Measurements from ENCODE around the gene NLRP11. TPM values are rescaled to one million over a fixed set of nuclear protein-coding genes. Genes with fewer than 3 reads are reported as not detected.

NLRP11 gene
- not detected in 2 replicates for total RNA-seq

GRCh38 chr19:55831846-55832245 lies at the start of gene NLRP11:
Gene NLRP11, minus strand, starts transcription at chr19:55831999. Its CDS starts 13,825 bp downstream, at chr19:55818174.

DNA sequence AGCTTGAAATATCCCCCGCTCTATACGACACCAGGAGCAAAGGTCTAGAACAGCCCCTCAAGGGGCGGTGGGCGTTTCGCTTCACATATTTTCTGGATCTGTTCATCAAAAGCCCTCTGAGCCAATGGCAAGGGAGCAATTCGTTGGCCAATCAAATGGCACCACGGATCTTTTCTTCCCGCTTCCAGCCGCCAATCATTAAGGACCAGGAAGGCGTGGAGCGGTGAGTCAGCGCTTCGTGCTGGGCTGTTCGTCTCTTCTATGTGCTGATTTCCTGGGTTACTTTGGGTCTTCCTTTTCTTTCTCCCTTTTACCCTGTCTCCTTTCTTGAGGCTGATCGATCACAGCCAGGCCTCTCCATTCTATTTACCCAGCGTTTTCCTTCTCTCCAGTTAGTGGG lies 4.5 kb upstream of the NLRP11 start, which contains the start of gene NLRP4:
Gene NLRP4 (plus strand): TSS at position 201 of the 400 bp plus-strand sequence. CDS start 15,541 bp downstream, outside the sequence.

GRCh38 chr19:55768818-55769217 lies 63.0 kb downstream of the NLRP11 start, which contains the start of gene RFPL4AL1:
Gene RFPL4AL1, plus strand, starts transcription at chr19:55769118. Its CDS starts 2,687 bp downstream, at chr19:55771805.

GRCh38 chr19:55758797-55759196 lies 73.0 kb downstream of the NLRP11 start, which contains the start of gene RFPL4A:
Gene RFPL4A, plus strand, starts transcription at chr19:55759097. Its CDS starts 2,704 bp downstream, at chr19:55761801.

GRCh38 chr19:55738302-55738701 lies 93.5 kb downstream of the NLRP11 start, which contains the start of gene NLRP9:
Gene NLRP9, minus strand, starts transcription at chr19:55738402. Its CDS starts 28 bp downstream, at chr19:55738374.

Other genes with a start within 250 kb of the NLRP11 start
- 3.2 and 4.2 TPM in 2 replicates for gene FIZ1, start 232.5 kb downstream of the NLRP11 start, total RNA-seq
- gene ZNF524, start 231.7 kb downstream of the NLRP11 start, total RNA-seq = 7.2 and 9.0 TPM in 2 replicates
- 1.6 and 1.8 TPM in 2 replicates for gene ZNF865, start 226.4 kb downstream of the NLRP11 start, total RNA-seq
- 2.0 and 2.4 TPM in 2 replicates for gene ZNF784, start 207.4 kb downstream of the NLRP11 start, total RNA-seq
- 5.1 and 6.7 TPM in 2 replicates for gene ZNF580, start 191.0 kb downstream of the NLRP11 start, total RNA-seq
- gene ZNF581, start 188.3 kb downstream of the NLRP11 start, total RNA-seq = 16.4 and 16.7 TPM in 2 replicates
- 8.0 and 8.5 TPM in 2 replicates for gene CCDC106, start 183.8 kb downstream of the NLRP11 start, total RNA-seq
- 171 and 192 TPM in 2 replicates for gene U2AF2, start 177.0 kb downstream of the NLRP11 start, total RNA-seq
- gene EPN1, start 156.8 kb downstream of the NLRP11 start, total RNA-seq = 74.6 and 86.4 TPM in 2 replicates
- gene NLRP9, start 93.6 kb downstream of the NLRP11 start, total RNA-seq = not detected in 2 replicates
- gene RFPL4A, start 72.9 kb downstream of the NLRP11 start, total RNA-seq = not detected in 2 replicates
- gene RFPL4AL1, start 62.9 kb downstream of the NLRP11 start, total RNA-seq = 0.13 TPM in 1 of 2 replicates, not detected in the other
- gene NLRP4, start 4.5 kb upstream of the NLRP11 start, total RNA-seq = not detected in 2 replicates
- not detected in 2 replicates for gene NLRP13, start 100.3 kb upstream of the NLRP11 start, total RNA-seq
- not detected in 2 replicates for gene NLRP8, start 115.8 kb upstream of the NLRP11 start, total RNA-seq
- not detected in 2 replicates for gene NLRP5, start 154.8 kb upstream of the NLRP11 start, total RNA-seq

All from thoracic aorta endothelial cell (primary cell).